ENCODE measurements around the gene SLC37A3. TPM values are rescaled to one million over a fixed set of nuclear protein-coding genes. Genes with fewer than 3 reads are reported as not detected.
A peak's percentile ranks its signal among the peaks of the same experiment; 100 is the strongest.

The SLC37A3 gene
- 35.2 TPM for total RNA-seq
- long read RNA-seq, transcript SLC37A3-201 (15 exons, 3,349 nt): major isoform, 52 of 88 reads
- long read RNA-seq, partial matches to known transcripts: 3 of 88 reads
- long read RNA-seq, other reads (novel, unspliced or antisense): 28 of 88 reads

GRCh38 chr7:140397784-140398750, at the start of gene SLC37A3:
TSS of gene SLC37A3 (minus strand) at chr7:140398530. CDS start at chr7:140382526, 16,004 bp downstream.
- Histone ChIP-seq H3K27me3 (no peaks in the 10 kb centered on the region), H3K36me3 (no peaks in the 10 kb centered on the region), H3K4me1 (peaks cover 16% of the 10 kb centered on the region), H3K27ac (peak within 1 kb of the TSS; percentile 89), H3K4me3 (peak within 1 kb of the TSS; percentile 95), H3K9me3 (no peaks in the 10 kb centered on the region)
- TF ChIP-seq, protein P1, sequence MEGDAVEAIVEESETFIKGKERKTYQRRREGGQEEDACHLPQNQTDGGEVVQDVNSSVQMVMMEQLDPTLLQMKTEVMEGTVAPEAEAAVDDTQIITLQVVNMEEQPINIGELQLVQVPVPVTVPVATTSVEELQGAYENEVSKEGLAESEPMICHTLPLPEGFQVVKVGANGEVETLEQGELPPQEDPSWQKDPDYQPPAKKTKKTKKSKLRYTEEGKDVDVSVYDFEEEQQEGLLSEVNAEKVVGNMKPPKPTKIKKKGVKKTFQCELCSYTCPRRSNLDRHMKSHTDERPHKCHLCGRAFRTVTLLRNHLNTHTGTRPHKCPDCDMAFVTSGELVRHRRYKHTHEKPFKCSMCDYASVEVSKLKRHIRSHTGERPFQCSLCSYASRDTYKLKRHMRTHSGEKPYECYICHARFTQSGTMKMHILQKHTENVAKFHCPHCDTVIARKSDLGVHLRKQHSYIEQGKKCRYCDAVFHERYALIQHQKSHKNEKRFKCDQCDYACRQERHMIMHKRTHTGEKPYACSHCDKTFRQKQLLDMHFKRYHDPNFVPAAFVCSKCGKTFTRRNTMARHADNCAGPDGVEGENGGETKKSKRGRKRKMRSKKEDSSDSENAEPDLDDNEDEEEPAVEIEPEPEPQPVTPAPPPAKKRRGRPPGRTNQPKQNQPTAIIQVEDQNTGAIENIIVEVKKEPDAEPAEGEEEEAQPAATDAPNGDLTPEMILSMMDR (IDR thresholded peaks at IDR 0.05): no peak
- ATAC-seq: peak; percentile 99
- intact Hi-C loops (cut with DNase I): no loop called here
- peak; percentile 93 for DNase-seq

GRCh38 chr7:140447841-140448240, 49.5 kb upstream of the SLC37A3 start:
- Histone ChIP-seq H3K9me3 (no peaks in the 10 kb centered on the region), H3K4me1 (no peaks in the 10 kb centered on the region), H3K36me3 (peaks cover 7% of the 10 kb centered on the region), H3K27me3 (no peaks in the 10 kb centered on the region), H3K27ac (no peak overlapping the region), H3K4me3 (no peak overlapping the region)
- DNase-seq (no peak), ATAC-seq (no peak)
- intact Hi-C loops (cut with DNase I): no loop called here
- TF ChIP-seq, protein P1 (IDR thresholded peaks at IDR 0.05): no peak

GRCh38 chr7:140446467-140446866, 48.1 kb upstream of the SLC37A3 start:
- H3K27me3 ChIP-seq: no peaks in the 10 kb centered on the region
- intact Hi-C loops (cut with DNase I): no loop called here

GRCh38 chr7:140441519-140441918, 43.2 kb upstream of the SLC37A3 start:
- intact Hi-C loops (cut with DNase I): no loop called here
- H3K4me1 ChIP-seq: no peaks in the 10 kb centered on the region

More at GRCh38 chr7:140446467-140446866, 48.1 kb upstream of the SLC37A3 start:
- TF ChIP-seq, protein P1 (IDR thresholded peaks at IDR 0.05): no peak
- Histone ChIP-seq H3K4me3 (no peak overlapping the region), H3K36me3 (no peaks in the 10 kb centered on the region), H3K27ac (no peak overlapping the region), H3K4me1 (no peaks in the 10 kb centered on the region), H3K9me3 (no peaks in the 10 kb centered on the region)
- DNase-seq (peak; percentile 35), ATAC-seq (no peak)

DNA sequence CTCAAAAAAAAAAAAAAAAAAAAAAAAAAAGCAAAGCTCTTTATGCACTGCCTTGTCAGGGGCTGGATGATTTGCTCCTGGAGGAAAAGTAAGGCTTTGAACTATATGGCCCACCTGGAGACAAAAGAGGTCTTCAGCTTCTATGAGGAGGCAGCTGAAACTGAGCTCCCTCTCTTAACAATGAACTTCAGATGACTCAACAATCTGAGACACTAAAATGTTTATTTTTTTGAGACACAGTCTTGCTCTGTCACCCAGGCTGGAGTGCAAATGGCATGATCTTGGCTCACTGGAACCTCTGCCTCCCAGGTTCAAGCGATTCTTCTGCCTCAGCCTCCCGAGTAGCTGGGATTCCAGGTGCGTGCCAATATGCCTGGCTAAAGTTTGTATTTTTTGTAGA, 42.3 kb upstream of the SLC37A3 start:
- H3K27me3 ChIP-seq: peaks cover under 1% of the 10 kb centered on the region
- H3K9me3 ChIP-seq: no peaks in the 10 kb centered on the region
- ATAC-seq (no peak), DNase-seq (no peak)
- H3K4me1 ChIP-seq: no peaks in the 10 kb centered on the region
- H3K27ac ChIP-seq: no peak overlapping the region
- no peak overlapping the region for H3K4me3 ChIP-seq
- TF ChIP-seq, protein P1 (IDR thresholded peaks at IDR 0.05): no peak
- intact Hi-C loops (cut with DNase I): no loop called here
- no peaks in the 10 kb centered on the region for H3K36me3 ChIP-seq

More at GRCh38 chr7:140441519-140441918, 43.2 kb upstream of the SLC37A3 start:
- H3K4me3 ChIP-seq: no peak overlapping the region
- H3K27me3 ChIP-seq: no peaks in the 10 kb centered on the region
- H3K27ac ChIP-seq: no peak overlapping the region
- DNase-seq (no peak), ATAC-seq (no peak)
- H3K36me3 ChIP-seq: no peaks in the 10 kb centered on the region
- no peaks in the 10 kb centered on the region for H3K9me3 ChIP-seq
- TF ChIP-seq, protein P1 (IDR thresholded peaks at IDR 0.05): no peak

All from upper lobe of right lung (tissue), 1 donor.